NCI-H2107 treated with DMSO at 0.1 percent for 48 hours (cell line): ENCODE results near the gene LIME1.

Source experiments
- DNase-seq: peaks from one replicate; lab custom pipeline; 2025; ENCODE audit not compliant: unreplicated experiment; lab: John Stamatoyannopoulos, UW

The LIME1 gene

DNA sequence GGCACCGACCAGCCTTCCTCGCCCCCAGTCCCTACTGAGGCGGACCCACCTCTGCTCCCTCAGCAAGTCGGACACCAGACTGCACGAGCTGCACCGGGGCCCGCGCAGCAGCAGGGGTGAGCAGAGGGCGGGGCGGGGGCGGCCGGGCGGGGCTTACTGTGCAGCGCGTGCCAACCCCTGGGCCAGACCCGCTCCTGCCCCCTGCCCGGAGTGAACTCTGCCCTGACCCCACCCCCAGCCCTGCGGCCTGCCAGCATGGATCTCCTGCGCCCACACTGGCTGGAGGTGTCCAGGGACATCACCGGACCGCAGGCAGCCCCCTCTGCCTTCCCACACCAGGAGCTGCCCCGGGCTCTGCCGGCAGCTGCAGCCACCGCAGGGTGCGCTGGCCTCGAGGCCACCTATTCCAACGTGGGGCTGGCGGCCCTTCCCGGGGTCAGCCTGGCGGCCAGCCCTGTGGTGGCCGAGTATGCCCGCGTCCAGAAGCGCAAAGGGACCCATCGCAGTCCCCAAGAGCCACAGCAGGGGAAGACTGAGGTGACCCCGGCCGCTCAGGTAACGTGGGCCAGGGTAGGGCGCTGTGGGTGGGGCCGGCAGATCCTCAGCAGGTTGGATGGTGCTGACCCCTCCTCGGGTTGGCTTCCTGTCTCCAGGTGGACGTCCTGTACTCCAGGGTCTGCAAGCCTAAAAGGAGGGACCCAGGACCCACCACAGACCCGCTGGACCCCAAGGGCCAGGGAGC lies 1.7 kb downstream of the LIME1 start:
- no peak for DNase-seq

DNA sequence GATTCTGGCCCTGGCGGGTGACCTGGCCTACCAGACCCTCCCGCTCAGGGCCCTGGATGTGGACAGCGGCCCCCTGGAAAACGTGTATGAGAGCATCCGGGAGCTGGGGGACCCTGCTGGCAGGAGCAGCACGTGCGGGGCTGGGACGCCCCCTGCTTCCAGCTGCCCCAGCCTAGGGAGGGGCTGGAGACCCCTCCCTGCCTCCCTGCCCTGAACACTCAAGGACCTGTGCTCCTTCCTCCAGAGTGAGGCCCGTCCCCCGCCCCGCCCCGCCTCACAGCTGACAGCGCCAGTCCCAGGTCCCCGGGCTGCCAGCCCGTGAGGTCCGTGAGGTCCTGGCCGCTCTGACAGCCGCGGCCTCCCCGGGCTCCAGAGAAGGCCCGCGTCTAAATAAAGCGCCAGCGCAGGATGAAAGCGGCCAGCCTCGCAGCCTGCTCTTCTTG lies 2.2 kb downstream of the LIME1 start:
- DNase-seq: no peak

DNA sequence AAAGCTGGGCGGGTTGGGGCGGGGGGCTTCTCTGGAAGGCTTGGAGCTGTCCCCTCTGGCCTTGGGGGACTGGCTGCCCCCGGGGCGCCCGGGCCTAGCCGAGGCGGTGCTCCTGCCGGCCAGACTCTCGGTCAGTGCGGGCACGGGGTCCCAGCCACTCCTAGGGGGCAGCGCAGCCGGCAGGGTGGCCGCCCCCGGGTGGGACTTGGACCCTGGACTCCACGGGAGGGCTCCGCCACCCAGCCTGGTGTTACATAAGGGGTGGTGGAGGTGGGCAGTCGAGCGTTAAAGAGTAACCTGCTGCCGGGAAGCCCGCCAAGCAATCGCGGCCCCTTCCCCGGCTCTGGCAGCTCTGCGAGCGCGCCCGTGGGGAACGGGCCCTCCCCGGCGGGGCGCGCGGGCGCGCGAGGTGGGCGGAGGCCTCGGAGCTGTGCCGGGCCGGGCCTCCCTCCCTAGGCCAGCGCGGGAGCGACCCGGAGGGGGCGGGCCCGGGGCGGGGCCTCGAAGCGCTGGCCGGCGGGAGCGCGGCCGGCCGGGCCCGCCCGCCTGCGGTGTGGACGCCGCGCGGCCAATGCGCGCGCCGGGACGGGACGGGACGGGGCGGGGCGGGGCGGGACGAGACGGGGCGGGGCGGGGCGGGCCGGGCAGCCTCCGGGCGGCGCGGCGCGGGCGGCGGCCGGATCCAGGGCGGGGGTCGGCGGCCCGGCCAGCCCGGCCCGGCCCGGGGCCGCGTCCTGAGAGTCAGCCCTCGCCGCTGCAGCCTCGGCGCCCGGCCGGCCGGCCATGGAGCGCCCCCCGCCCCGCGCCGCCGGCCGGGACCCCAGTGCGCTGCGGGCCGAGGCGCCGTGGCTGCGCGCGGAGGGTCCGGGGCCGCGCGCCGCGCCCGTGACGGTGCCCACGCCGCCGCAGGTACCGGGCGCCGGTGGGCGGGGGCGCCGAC lies 2.9 kb downstream of the LIME1 start, which contains the start of gene SLC2A4RG:
SLC2A4RG (plus strand) TSS at position 647 of the 940 bp plus-strand sequence; CDS start at position 784, 137 bp downstream.
- DNase-seq: no peak

DNA sequence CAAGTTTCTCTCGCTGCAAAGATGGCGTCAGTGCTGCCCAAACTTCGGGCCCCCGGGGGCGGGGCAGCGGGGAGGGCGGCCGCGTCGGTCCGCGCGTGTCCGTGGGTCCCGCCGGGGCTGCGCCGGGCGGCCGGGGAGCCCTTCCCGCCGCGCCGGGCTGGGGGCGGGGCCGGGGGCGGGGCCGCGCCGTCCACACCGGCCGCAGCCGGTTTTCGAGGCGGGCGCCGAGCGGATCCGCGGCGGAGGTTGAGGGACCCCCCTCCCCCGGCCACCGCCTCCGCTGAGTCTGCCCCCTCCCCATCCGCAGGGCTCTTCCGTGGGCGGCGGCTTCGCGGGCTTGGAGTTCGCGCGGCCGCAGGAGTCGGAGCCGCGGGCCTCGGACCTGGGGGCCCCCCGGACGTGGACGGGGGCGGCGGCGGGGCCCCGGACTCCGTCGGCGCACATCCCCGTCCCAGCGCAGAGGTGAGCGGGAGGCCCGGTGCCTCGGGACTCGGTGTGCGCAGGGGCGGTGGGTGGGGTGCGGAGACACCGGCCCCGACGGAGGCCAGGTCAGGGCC lies 3.7 kb downstream of the LIME1 start:
- DNase-seq: no peak

DNA sequence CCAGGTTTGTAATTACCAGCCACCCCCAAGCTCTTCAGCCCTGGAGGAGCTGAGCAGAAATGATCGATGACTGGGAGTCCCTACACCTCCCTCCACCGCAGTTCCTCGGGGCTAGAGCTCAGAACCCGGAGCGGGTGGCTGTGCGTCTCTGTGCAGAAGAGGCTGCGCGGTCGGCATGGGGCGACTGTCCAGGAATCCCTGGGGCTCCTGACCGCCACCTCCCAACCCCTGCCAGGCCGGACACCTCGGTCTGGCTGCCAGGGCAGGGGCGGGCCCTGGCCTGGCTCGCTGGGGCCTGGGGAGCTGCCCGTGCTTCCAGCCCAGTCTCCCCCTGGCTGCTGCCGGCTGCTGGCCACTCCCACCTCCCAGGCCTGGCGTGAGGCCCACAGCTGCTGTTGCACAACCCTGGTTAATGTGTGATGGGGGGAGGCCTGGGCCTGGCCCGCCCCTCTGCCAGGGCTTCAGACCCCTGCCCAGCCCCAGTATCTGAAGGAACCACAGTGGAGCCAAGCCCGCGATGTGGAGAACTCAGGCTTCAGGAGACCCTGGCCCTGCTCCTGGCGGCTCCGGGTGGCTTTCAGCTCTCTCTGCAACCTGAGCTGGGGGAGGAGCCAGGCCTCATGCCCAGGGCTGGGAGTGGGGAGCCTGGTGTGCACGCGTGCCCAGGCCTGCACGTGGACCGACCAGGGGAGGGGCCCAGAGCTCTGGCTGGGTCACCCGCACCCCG lies 4.3 kb downstream of the LIME1 start:
- peak; percentile 85 for DNase-seq

DNA sequence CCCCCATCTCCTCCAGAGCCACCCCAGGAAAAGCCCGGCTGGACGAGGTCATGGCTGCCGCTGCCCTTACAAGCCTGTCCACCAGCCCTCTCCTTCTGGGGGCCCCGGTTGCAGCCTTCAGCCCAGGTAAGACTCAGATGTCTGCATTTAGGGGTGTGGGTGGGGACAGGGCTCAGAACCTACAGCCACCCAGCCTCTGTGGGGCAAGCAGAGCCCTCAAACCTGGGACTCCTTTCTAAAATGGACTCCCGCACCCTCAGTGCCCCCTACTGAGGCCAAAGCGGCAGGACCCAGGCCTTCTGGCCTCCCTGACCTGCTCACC lies 4.9 kb downstream of the LIME1 start:
- DNase-seq: no peak

DNA sequence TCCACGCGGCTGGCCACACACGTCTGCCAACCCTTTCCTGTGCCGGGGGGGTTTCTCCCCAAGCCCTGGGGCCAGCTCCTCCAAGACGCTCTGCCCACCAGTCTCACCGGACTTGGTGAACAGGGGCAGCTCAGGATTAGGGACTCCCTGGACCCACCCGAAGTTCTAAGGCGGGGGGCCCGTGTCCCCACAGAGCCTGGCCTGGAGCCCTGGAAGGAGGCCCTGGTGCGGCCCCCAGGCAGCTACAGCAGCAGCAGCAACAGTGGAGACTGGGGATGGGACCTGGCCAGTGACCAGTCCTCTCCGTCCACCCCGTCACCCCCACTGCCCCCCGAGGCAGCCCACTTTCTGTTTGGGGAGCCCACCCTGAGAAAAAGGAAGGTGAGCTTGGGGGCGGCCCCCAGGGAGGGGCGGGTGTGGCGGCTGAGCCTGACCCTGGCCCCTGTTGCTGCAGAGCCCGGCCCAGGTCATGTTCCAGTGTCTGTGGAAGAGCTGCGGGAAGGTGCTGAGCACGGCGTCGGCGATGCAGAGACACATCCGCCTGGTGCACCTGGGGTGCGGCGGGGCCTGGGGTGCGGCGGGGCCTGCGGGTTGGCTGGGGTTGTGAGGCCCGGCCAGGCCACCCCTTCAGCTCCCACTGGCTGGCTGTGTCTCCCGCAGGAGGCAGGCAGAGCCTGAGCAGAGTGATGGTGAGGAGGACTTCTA lies 5.4 kb downstream of the LIME1 start:
- no peak for DNase-seq

DNA sequence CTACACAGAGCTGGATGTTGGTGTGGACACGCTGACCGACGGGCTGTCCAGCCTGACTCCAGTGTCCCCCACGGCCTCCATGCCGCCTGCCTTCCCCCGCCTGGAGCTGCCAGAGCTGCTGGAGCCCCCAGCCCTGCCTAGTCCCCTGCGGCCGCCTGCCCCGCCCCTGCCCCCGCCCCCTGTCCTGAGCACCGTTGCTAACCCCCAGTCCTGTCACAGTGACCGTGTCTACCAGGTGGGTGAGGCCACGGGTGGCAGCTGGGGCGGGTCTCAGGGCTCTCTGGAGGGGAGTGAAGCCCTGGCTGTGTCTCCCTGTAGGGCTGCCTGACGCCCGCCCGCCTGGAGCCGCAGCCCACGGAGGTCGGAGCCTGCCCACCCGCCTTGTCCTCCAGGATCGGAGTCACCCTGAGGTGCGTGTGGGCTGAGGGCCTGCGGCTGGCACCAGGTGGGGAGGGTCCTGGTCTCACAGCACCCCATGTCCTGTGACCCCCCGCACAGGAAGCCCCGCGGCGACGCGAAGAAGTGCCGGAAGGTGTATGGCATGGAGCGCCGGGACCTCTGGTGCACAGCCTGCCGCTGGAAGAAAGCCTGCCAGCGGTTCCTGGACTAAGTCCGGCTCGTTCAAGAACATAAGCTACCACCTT lies 6.0 kb downstream of the LIME1 start:
- no peak for DNase-seq

DNA sequence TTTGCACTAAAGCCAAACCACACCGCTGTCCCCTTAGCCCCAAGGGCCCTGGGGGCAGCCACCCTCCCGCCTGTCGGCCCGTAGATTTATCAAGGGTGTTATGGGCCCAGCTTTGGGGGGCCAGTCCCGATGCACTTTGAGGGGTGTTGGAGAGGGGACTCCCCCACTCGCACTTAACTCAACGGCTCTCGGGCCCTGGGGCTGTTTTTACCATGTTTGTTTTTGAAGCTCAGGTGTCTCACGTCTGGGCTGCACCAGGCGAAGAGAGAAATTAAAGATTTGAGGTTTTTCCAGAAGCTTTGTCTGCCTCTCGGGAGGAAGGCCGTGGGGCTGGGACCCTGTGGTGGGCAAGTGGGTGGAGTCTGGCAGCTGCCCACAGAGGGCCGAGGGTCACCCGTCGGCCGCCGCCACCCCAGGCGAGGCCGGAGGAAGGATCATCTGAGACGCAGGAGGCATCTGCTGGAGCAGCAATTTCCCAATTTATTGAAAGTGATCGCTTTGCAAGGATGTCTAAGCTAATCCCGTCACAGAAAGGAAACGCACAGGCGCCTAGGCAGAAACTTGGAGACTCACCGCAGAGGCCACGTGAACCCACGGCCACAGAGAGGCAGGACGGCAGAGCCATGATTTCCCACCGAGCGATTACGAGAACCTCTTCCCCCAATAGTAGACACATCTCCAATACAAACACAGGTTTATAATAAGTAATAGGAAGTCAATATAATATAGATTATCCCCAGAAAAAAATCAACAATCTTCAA lies 6.9 kb downstream of the LIME1 start:
- no peak for DNase-seq

DNA sequence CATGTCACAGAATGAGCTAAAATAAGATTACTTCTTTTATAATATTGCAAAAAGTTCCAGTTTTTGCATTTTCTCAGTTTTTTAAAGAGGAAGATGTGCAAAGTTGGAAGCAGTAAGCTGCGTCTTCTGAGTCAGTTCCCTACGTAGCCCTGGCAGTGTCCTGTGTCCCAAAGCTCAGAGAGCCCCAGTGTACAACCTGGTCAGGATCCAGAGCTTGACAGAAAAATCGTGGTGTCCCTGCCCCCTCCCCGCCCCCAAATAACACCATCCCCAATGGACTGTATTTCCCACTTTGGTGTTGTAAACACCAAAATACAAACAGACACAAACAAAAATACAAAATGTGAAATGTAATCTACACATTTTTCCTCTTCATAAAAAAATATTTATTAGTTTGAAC lies 7.7 kb downstream of the LIME1 start:
- no peak for DNase-seq

DNA sequence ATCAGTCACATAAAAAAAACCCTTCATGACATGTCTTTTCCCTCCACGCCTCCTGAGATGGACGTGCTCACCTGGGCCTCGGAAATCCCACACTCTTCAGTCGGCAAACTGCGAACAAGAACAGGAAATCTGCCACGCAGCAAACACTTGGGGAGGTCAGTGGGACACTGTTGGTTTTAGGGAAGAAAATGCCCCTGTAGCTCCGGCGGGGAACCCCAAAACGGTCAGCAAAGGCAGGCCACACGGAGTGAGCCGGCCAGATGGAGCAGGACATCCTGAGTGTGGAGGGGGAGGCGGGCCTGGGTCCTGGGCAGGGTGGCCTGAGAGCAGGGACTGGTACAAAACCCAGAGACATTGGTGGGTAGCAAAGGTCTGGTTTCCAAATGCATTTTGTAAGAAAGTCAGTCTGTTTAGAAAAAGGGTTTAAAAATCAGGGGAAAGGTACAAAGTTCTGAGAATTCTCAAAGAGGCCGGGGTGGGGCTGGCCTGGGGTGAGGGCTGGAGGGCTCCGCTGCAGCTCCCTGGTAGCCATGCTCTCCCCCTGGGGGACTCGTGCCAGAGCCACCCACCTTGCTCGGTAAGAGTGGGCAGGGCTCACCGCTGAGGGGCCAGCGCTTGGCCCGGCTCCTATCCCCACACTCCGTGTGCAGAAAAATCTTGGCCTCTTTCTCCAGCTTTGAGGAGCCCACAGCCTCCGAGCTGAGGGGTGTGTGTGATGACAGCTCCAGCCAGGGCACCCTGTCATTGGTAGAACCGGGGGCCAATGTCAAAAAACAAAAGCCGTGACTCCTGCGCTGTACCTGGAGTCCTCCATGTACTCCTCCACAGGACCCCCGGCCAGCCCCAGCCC lies 8.3 kb downstream of the LIME1 start:
- no peak for DNase-seq

DNA sequence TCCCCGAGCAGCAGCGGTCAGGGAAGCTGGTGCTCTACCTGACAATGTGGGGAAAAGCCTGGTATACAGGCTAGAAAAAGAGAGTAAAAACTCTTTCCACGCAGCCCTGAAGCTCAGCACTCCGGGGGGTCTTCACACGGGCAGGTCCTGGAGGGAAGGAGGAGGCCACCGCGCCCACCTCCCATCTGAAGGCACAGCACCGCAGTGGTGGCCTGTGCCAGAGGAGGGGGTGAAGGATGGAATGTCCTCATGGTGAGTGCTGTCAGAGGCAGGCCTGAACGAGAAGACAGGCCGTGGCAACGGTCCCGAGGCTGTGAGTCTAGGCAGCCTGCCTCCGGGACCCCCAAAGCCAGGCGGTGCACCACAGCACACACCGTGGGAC lies 9.0 kb downstream of the LIME1 start:
- no peak for DNase-seq

DNA sequence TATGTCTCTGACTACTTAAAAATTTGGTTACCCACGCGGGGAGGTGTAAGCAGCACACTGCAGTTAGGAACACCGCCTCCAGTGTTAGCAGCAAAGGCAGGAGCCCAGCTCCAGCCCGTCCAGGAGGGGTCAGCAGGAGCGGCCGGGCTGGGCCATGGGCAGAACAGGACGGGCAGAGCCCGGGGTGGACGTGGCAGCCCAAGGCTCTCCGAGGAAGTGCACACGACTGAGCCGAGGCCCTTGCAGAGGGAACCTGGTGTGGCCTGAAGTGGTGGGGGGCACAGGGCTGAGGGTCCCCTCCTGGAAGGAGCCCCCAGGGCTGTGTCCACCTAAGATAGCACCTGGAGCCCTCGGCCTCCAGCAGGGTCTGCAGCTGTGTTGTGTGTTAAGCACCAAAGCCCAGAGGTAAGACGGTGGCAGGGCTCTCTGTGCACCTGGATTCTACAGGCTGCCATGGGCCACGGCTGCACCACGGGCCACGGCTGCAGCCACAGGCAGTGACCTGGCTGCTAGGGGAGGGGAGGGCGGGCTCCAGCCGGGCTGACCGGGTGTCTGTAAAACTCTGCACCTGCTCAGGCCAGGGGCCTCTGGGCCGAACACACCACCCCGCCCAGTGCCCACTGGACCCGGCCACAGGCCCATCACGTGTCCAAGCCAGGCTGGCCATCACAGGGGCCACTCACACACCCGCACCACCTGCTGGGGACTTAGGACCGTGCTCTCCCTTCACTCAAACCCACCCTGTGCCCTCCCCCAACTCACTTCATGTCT lies 9.7 kb downstream of the LIME1 start:
- no peak for DNase-seq

DNA sequence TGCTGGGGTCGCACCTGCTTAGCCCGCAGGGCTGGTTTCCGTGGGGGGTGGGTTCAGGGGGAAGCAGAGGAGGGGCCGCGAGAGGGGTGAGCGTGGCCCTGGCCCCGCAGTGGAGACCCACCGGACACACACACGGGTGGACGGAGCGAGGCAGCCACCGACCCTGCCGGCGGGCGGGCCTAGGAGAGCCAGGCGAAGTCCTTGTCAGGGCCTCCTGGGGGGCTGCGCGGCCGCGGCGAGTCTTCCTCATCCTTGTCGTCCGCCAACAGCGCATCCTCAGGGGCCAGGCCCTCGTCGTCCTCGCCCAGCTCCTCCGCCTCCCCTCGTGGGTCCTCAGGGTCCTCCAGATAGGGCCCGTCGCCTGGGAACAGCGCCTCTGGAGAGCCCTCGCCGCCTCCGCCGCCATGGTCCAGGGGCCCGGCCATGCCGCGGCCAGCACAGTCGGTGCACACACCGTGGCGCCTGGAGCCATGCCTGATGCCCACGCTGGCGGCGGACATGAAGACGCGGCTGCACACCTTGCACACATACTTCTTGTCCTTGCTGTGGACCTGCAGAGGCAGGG lies 10.4 kb downstream of the LIME1 start:
- DNase-seq: no peak

DNA sequence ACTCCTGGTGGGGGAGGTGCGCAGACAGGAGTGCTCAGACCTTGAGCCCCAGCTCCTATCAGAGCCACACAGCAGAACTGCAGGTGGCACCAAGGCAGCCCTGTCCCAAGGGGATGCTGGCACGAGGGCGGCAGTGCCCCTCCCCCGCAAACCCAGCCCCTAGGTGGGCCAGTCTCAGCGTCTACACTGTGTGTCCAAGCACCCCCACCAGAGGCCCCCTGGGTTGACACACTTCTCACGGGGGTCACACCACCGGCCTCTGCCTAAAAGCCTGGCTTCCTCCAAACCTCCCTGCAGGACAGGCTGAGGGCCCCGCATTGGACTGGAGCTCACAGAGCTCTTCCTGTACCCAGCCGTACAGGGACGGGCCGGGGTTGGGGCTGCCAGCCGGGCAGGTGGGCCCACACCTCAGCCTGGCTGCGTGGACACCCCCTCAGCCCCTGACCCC lies 11.2 kb downstream of the LIME1 start:
- DNase-seq: peak; percentile 23

DNA sequence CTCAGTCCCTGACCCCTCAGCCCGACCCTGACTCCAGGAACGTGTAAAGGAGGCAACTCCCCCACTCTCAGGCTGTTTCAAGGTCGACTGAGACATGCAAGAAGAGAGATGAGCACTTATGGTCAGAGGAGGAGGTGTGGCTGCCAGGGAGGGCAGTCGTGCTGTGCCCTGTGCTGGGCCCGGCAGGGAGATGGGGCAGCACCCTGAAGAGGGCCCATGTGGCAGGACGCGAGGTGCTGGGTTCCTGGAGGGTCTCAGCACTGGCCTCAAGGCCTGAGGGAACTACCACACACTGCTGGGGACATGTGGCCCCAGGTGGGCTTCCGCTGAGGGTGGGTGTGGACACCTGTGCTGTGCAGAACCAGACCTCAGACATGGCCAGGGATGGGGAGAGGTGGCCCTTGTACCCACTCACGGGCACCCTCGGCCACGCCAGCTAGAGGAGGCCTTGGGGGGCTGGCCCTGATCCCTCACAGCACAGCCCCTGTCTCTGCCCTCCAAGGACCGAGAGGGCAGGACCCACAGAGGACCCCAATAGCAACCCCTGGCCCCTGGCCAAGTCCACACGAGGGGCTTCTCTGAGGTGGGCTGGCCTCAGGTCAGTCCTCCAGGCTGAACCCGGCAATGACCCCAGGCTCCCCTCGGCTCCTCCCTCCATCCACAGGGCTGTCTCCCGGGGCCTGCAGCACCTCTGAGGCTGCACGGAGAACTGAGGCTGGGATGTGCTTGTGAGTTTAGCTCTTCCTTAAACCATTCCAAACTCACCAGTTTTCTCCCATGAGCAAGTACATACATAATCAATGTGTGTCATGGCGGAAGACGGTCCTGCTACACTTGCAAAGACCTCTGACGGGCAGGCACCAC lies 11.8 kb downstream of the LIME1 start:
- no peak for DNase-seq

DNA sequence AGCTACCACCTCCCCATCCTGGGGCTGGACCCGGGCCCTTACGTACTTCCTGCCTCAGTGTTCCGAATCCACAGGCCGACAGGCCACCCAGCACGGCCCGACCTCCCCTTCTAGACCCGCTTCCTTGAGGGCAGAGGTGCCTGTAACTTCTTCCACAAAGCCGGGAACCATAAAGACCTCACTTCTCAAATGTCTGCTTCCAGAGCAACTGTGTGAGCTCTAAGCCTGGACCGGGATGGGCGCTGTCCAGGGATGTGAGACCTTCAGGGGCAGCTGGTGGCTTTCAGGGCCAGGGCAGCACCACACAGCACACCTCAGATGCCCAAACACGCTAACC lies 12.4 kb downstream of the LIME1 start:
- no peak for DNase-seq
